HAP-1 (cell line): ENCODE measurements around the gene ADD2.
A peak's percentile ranks its signal among the peaks of the same experiment; 100 is the strongest.

Source experiments
- DNase-seq, 2 experiments: peaks; one replicate each; pipeline ENCODE4 v3.0.0-alpha.2; 2016 to 2020; ENCODE audit warnings: low spot score in 2 of 2
- H3K27me3 ChIP-seq: fragments of 250-450 bp; sonication (Bioruptor Pico); 2 replicates; pipeline ENCODE4 v1.5.1; 2020; ENCODE audit warnings: low read depth, mild to moderate bottlenecking, moderate library complexity
- H3K36me3 ChIP-seq: fragments of 250-450 bp; sonication (Bioruptor Pico); replicated peaks from 2 replicates; pipeline ENCODE4 v1.5.1; 2020; ENCODE audit warnings: mild to moderate bottlenecking
- H3K4me1 ChIP-seq: fragments of 250-450 bp; sonication (Bioruptor Pico); 2 replicates; pipeline ENCODE4 v1.5.1; 2020; ENCODE audit warnings: mild to moderate bottlenecking
- H3K4me3 ChIP-seq: fragments of 250-450 bp; sonication (Bioruptor Pico); 2 replicates; pipeline ENCODE4 v1.5.1; 2020; ENCODE audit warnings: mild to moderate bottlenecking, moderate library complexity
- H3K9me3 ChIP-seq: fragments of 250-450 bp; sonication (Bioruptor Pico); 2 replicates; pipeline ENCODE4 v1.5.1; 2020; ENCODE audit warnings: mild to moderate bottlenecking, moderate library complexity
- in situ Hi-C: fragments of 300-500 bp; cut with MboI; formaldehyde crosslinking; loops from 3 replicates; pipeline ENCODE4 v1.14.3; 2020; ENCODE audit warnings: low sequenced_read_pairs, inconsistent platforms, mixed read lengths

Gene ADD2

DNA sequence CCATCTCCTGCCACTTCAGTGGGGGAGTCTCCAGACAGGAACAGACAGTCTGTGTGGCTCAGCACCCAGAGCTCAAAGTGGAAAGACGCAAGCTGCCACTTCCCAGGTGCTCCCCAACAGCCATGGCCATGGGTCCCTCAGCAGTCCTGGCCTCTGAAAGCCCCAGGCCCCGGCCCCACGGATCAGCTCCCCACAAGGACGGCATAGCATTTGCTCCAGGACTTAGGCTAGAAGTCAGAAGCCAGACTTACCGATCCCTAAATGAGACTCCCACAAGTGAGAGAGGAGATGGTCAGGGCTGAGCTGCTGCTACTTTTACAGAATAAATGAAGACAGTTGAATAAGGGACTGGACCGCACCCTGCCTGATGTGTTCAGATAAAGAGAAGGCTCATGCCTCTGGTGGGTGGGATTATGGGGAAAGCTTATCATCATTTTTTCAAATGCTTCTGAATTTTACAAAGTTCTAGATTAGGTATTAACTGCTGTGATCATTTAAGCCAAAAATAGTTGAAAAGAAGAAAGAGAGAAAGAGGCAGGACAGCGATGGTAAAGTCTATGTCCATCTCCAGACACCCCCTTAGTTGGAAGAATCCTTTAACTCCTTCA, 50.5 kb downstream of the ADD2 start:
- in situ Hi-C loops = no loop called here
- H3K27me3 ChIP-seq = no peaks in the 10 kb centered on the region
- H3K9me3 ChIP-seq = no peaks in the 10 kb centered on the region
- no peak overlapping the region for H3K4me3 ChIP-seq
- DNase-seq = no peak
- H3K36me3 ChIP-seq = no peaks in the 10 kb centered on the region; the same call in 1 of the 2 replicates
- peaks cover 26% of the 10 kb centered on the region for H3K4me1 ChIP-seq

DNA sequence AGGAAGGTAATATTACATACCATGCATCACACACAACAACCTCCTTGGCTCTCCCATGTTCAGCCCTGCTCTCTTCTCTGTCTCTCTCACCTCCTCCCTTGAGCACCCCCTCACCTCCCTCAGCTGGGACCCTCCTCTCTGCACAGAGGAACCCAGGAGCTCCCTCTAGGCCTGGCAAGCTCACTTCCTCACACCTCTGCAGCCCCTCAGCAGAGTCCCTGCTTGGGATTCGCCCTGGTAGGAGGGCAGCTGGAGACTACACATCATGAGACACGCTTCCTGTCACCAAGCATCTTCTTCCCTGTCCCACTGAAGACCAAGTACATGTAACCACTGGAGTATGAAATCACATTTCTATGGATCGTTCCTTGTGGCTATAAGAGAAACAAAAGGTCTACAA, 51.0 kb downstream of the ADD2 start:
- H3K9me3 ChIP-seq = no peaks in the 10 kb centered on the region
- no peak overlapping the region for H3K4me3 ChIP-seq
- in situ Hi-C loops = no loop called here
- no peak for DNase-seq
- peaks cover 1% of the 10 kb centered on the region for H3K36me3 ChIP-seq
- peaks cover 26% of the 10 kb centered on the region for H3K4me1 ChIP-seq
- H3K27me3 ChIP-seq = no peaks in the 10 kb centered on the region

DNA sequence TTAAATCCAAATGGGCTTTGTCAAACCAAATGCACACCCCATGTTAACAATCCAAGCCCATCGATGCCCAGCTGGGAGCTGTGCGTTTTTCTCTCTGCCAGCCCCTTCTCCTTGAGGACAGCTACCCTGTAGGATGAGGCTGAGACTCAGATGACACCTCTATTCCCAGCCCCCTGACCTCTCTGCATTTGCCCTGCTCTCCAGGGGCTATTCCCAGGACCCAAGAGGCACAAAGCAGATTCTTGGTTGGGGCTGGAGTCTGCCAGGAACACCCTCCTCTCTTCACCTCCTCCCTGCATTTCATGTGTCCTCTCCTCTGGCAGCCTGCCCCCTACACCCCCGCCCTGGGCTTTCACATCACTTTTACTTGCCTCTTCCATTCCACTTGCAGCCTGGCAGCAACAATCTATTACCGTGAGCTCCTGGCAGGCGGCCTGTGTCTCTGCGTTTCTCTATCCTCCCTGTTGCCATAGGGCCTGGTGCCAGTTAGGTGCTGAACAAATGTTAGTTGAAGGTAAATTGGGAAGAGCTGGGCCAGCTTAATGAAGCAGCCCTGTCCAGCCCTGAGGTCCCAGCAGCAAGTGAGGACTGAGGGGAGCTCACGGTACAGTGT, 51.8 kb downstream of the ADD2 start:
- Histone ChIP-seq H3K36me3 (peaks cover 8% of the 10 kb centered on the region), H3K4me1 (peaks cover 28% of the 10 kb centered on the region), H3K27me3 (no peaks in the 10 kb centered on the region), H3K9me3 (no peaks in the 10 kb centered on the region), H3K4me3 (no peak overlapping the region)
- no peak for DNase-seq
- in situ Hi-C loops = no loop called here

DNA sequence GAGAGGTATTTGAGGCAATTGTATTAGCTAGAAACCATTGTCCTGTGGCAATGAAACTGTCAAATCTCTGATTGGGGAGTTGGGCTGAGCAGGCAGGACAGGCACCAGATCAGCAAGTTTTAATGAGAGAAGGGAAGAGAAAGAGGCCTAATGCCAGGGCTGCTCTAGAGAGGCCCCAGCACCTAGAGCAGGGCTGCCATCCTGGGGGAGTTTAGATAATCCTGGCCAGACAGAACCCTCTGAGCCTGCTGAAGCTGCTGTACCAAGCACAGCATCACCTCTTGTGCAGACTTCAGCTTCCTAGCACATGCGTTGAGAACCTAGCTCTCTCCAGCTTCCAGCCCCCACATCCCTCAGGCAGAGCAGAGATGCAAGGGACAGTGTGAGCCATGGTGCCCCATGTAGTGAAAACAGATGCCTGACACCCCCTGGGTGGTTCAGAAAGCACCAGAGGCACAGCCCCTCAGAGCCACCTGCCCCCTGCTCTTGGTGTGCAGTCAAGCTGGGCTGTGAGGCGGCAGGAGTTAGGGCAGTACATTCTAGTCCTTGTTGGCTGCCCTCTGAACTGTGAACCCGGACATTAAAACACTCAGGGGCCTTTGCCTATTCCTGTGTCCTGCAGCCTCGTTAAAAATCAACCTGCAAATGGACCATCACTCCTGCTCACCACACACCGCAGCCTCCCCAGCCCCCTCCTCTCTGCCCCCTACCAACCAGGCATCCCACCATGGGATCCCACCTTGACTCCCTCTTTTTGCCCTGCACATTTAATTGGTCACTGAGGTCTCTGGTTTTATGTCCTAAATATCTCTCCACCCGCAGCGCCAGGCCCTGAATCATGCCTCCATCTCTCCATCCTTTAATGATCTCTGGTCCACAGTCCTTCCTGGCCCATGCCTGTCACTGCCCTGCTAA, 52.7 kb downstream of the ADD2 start:
- Histone ChIP-seq H3K4me1 (peaks cover 28% of the 10 kb centered on the region), H3K36me3 (peaks cover 15% of the 10 kb centered on the region), H3K9me3 (no peaks in the 10 kb centered on the region), H3K4me3 (no peak overlapping the region), H3K27me3 (no peaks in the 10 kb centered on the region)
- peak; percentile 77 to 86 for DNase-seq
- in situ Hi-C loops = no loop called here

DNA sequence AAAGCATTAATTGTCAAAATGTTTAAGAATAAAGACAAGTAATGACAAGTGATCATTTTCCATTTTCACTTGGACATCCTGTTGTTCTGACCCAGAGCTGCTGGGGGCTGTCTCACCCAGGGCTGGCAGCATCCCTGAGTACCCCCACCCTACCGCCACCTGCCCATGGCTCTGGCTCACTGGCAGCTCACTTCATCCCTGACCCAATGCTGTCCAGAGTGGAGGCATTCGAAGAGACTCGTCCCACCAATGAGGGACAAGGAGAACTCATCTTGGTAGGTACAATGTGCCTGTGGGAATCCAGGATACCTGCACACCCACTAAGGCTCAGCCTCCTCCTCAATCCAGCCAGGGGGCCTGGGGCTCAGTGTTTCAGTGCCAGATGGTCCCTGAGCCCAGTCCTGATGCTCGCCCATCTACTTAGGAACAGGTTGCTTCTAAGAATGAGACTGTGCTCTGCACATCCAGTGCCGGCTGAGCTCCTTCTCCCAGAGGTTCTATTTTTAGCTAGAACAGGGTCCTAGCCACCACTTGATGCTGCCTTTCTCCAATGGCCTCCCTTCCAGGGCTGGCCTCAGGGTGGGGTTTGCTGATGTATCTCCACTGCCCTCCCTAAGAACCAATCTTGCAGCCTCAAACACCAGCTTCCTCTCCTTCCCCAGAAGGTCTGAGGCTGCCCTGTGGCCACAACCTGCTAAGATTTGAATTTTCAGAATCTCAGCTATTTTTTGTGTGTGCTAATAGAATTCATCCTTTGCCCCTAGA, 53.7 kb downstream of the ADD2 start:
- Histone ChIP-seq H3K9me3 (no peaks in the 10 kb centered on the region), H3K27me3 (no peaks in the 10 kb centered on the region), H3K4me1 (peaks cover 28% of the 10 kb centered on the region), H3K36me3 (peaks cover 15% of the 10 kb centered on the region), H3K4me3 (no peak overlapping the region)
- in situ Hi-C loops = no loop called here
- peak in 1 of 2 experiments; percentile 53 for DNase-seq

DNA sequence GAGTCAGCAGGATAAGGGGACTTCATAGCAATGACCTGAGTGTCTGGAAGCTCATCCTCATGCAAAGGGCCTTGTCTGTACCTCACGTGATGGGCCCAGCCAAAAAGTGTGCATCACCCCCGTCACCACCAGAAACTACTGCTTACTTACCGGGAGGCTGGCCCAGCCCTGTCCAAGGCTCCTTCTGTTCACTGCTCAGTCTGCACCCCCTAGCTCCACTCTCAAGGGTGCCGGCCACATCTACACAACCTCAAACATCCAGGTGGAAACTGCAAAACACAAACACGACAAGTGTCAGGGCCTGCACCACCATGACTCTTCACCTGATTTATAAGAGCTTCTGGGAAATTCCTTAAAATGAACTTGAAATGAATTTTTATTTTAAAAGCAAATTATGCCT, 55.1 kb downstream of the ADD2 start:
- in situ Hi-C loops = no loop called here
- Histone ChIP-seq H3K9me3 (no peaks in the 10 kb centered on the region), H3K4me3 (no peak overlapping the region), H3K4me1 (peaks cover 28% of the 10 kb centered on the region), H3K36me3 (peaks cover 15% of the 10 kb centered on the region), H3K27me3 (no peaks in the 10 kb centered on the region)
- no peak for DNase-seq

DNA sequence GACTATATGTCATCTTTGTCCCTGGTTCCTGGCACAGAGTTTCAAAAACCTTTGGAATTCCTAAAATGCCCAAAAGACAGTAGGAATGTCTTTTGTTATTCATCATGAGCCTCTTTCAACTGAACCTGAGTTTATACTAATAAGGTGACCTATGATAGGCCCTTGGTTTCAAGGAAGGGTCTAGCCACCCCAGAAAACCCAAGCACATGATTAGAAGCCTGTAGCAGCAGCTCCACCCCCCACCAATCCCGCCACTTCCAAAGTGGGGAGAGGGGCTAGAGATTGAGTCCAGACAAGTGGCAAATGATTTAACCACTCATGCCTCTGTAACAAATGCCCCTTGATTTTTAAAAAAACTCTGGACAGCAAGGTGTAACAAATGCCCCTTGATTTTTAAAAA, 56.8 kb downstream of the ADD2 start:
- no peaks in the 10 kb centered on the region for H3K9me3 ChIP-seq
- DNase-seq = no peak
- H3K4me1 ChIP-seq = peaks cover 28% of the 10 kb centered on the region
- peaks cover 15% of the 10 kb centered on the region for H3K36me3 ChIP-seq
- in situ Hi-C loops = no loop called here
- no peaks in the 10 kb centered on the region for H3K27me3 ChIP-seq
- no peak overlapping the region for H3K4me3 ChIP-seq

DNA sequence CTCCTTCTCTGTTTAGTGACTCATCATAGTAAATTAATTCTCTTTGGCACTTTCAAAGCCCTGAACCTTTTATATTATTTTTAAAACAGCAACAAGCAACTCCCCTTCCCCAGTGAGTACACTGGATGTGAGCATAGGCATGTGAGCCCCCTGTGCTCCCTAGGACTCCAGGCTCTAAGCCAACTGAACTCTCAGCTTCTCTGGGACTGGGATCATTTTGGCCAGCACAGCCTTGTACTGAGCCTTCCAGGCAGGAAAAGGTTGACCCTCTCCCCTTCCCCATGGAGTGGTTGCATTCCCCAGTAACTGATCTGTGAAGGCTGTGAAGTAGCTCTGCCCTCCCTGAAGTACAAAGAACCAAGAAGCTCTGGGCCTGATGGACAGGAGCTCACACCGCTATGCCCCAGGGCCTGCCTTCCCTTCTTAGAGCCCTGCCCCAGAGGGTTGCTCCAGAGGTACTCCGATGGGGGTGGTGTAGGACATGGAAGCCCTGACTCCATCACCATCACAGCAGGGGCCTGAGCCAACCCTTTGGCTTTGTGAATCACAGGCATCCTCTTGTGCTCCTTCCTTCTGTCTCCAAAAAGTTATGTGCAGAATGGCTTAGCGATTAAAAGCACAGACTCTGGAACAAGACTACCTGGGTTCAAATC, 57.8 kb downstream of the ADD2 start:
- no peak for DNase-seq
- peaks cover 15% of the 10 kb centered on the region for H3K36me3 ChIP-seq
- in situ Hi-C loops = no loop called here
- peaks cover 22% of the 10 kb centered on the region for H3K4me1 ChIP-seq
- no peaks in the 10 kb centered on the region for H3K9me3 ChIP-seq
- no peak overlapping the region for H3K4me3 ChIP-seq
- H3K27me3 ChIP-seq = no peaks in the 10 kb centered on the region

DNA sequence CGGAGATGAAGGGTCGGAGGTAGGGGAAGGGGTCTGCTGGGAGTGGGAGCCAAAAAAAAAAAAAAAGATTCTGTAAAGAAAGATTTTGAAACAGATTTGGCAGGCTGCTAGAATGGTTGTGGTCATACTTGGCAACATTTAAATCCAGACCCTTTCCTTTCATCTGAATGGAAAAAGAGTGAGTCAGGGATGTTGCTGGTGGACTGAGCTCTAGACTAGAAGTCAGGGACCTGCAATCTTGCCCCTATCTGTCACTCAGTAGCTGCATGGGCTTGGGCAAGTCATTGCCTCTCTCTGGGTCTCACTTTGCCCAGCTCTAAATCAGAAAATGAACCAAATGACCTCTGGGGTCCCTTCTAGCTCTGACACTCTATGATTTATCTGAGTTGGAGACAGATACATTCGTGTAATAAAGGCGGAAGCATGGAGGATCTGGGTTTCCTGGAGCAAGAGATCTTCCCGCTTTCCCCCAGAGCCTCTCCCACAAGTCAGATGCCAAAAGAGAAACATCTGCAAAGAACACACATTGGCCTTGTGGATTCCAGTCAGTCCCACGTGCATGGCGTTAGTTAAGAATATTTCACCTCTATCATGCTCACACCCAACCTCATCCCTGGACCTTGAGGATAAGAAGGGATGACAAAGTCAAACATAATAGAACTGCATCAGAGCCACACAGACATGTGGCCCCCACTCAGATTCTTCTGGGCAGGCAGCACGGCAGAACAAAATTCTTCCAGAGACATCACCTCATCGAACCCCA, 58.5 kb downstream of the ADD2 start:
- Histone ChIP-seq H3K27me3 (no peaks in the 10 kb centered on the region), H3K4me1 (peaks cover 15% of the 10 kb centered on the region), H3K9me3 (no peaks in the 10 kb centered on the region), H3K36me3 (peaks cover 15% of the 10 kb centered on the region), H3K4me3 (no peak overlapping the region)
- no peak for DNase-seq
- in situ Hi-C loops = no loop called here

DNA sequence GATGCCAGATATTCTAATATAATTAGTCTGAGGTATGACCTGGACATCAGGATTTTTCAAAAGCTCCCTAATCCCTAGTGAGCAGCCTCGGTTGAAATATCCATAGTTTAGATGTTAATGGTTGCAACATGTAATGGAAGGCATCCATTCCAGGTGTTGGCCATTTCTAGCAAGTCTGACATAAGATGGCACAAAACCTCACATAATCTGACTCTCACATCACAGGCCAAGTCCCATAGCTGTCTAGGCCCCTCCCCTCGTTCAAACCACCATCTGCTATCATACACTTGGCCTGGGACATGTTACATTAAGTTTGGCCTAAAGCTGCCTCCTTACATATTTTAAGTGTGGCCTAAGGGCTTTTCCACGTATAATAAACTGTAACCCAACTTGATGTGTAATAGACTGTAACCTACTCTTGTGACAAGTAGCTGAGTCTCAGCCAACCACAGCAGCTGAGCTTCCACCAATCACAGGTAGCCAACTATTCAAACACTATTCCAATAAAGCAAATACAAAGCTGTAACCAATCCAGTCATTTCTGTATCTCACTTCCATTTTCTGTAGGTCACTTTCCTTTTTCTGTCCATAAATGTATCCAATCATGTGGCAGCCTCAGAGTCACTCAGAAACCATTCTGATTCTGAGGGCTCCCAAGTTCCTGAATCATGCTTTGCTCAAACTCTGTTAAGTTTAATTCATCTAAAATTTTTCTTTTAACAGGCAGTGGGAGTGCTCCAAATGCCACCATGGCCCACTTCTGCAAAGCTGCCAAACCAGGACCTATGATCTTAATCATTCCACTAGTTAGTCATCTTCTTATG, 59.4 kb downstream of the ADD2 start:
- no peaks in the 10 kb centered on the region for H3K9me3 ChIP-seq
- in situ Hi-C loops = no loop called here
- no peaks in the 10 kb centered on the region for H3K27me3 ChIP-seq
- peaks cover 6% of the 10 kb centered on the region for H3K4me1 ChIP-seq
- no peak for DNase-seq
- H3K36me3 ChIP-seq = peaks cover 15% of the 10 kb centered on the region
- H3K4me3 ChIP-seq = no peak overlapping the region

DNA sequence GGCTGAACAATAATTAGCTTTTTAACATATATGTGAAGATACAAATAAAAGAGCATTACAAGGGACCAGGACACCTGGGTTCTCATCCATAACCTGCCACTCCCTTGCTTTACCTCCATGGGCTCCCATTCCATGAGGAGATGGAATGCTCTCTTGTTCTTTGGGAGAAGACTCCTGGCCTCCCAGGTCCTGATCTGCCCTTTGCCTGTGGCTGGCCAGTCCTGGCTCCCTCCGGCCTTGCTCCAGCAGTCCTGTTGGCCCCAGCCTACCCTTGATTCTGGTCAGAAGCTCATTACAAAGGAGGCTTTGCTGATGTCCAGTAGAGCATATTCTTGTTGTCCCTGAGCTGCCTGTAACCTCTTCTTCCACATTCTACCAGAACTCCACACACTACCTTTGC, 60.3 kb downstream of the ADD2 start:
- in situ Hi-C loops = no loop called here
- Histone ChIP-seq H3K36me3 (peaks cover 15% of the 10 kb centered on the region), H3K27me3 (no peaks in the 10 kb centered on the region), H3K9me3 (no peaks in the 10 kb centered on the region), H3K4me1 (peaks cover 7% of the 10 kb centered on the region), H3K4me3 (no peak overlapping the region)
- DNase-seq = no peak
